Measurements from ENCODE around the gene TECTA. TPM values are rescaled to one million over a fixed set of nuclear protein-coding genes. Genes with fewer than 3 reads are reported as not detected.

The TECTA gene
- total RNA-seq, 1 donor from 2014 or later, result 2.3 TPM

DNA sequence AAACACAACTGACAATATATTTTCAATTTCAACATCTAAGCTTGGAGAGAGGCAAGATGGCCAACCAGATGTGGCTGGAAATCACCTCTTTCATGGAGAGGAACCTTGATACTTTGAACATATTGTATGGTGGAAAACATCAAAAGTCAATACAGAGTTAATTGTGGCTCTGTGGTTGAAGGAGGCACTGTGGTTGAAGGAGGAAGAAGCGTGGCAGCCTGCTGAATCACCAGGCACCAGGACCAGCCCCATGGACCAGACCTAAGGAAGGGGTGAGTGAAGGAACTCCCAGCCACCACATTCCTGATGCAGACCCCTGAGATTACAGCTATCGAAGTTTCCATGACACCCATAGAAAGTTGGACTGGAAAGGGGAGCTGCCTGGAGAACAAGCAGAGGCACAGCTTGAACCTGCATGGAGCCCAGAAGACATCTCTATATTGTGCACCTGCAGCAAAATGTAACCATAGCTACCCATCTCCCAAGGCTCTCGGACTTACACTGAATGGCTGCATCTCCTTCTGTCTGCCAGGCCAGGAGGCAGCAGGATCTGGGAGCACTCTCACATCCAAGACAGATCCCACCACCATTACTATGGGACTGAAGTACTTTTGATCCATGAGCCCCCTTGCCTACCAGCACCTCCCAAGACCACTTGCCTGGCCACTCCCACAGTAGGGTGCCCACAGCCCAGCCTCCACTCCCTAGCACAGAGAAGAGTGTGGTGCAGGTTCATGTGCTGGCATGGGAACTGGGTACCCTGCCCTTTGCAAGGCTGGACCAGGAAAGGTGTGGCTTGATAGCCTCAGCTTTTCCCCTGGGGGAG is 111.7 kb downstream of the TECTA start:
- no peak overlapping the region for H3K4me3 Mint-ChIP-seq
- peaks cover 5% of the 10 kb centered on the region for H3K4me1 Mint-ChIP-seq (ENCODE audit: unreplicated experiment)
- TF ChIP-seq, protein P1, sequence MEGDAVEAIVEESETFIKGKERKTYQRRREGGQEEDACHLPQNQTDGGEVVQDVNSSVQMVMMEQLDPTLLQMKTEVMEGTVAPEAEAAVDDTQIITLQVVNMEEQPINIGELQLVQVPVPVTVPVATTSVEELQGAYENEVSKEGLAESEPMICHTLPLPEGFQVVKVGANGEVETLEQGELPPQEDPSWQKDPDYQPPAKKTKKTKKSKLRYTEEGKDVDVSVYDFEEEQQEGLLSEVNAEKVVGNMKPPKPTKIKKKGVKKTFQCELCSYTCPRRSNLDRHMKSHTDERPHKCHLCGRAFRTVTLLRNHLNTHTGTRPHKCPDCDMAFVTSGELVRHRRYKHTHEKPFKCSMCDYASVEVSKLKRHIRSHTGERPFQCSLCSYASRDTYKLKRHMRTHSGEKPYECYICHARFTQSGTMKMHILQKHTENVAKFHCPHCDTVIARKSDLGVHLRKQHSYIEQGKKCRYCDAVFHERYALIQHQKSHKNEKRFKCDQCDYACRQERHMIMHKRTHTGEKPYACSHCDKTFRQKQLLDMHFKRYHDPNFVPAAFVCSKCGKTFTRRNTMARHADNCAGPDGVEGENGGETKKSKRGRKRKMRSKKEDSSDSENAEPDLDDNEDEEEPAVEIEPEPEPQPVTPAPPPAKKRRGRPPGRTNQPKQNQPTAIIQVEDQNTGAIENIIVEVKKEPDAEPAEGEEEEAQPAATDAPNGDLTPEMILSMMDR (conservative IDR thresholded peaks at IDR 0.05), result no peak
- peaks cover 12% of the 10 kb centered on the region for H3K27me3 Mint-ChIP-seq
- no peak overlapping the region for H3K27ac Mint-ChIP-seq
- H3K36me3 Mint-ChIP-seq, result no peaks in the 10 kb centered on the region
- no peaks in the 10 kb centered on the region for H3K9me3 Mint-ChIP-seq
- DNase-seq (ENCODE audit: extremely low spot score, unreplicated experiment), result no peak

- no peak for DNase-seq (ENCODE audit: extremely low spot score, unreplicated experiment)
- no peak overlapping the region for H3K27ac Mint-ChIP-seq
- peaks cover 5% of the 10 kb centered on the region for H3K4me1 Mint-ChIP-seq (ENCODE audit: unreplicated experiment)
- H3K4me3 Mint-ChIP-seq, result no peak overlapping the region
- TF ChIP-seq, protein P1 (conservative IDR thresholded peaks at IDR 0.05), result no peak
- H3K36me3 Mint-ChIP-seq, result no peaks in the 10 kb centered on the region
- H3K9me3 Mint-ChIP-seq, result no peaks in the 10 kb centered on the region
- peaks cover 12% of the 10 kb centered on the region for H3K27me3 Mint-ChIP-seq
Measured at GRCh38 chr11:121213362-121213893, 112.4 kb downstream of the TECTA start.

- no peak for DNase-seq (ENCODE audit: extremely low spot score, unreplicated experiment)
- Mint-ChIP-seq H3K4me3 (no peak overlapping the region), H3K27me3 (peaks cover 16% of the 10 kb centered on the region), H3K4me1 (ENCODE audit: unreplicated experiment) (peaks cover 5% of the 10 kb centered on the region), H3K36me3 (no peaks in the 10 kb centered on the region), H3K9me3 (no peaks in the 10 kb centered on the region), H3K27ac (no peak overlapping the region)
- TF ChIP-seq, protein P1 (conservative IDR thresholded peaks at IDR 0.05), result no peak
Measured at GRCh38 chr11:121214861-121215260, 113.8 kb downstream of the TECTA start.

GRCh38 chr11:121221496-121222200 is 120.6 kb downstream of the TECTA start:
- Mint-ChIP-seq H3K4me1 (ENCODE audit: unreplicated experiment) (no peaks in the 10 kb centered on the region), H3K4me3 (no peak overlapping the region), H3K27me3 (peaks cover 20% of the 10 kb centered on the region), H3K9me3 (no peaks in the 10 kb centered on the region), H3K36me3 (no peaks in the 10 kb centered on the region), H3K27ac (no peak overlapping the region)
- DNase-seq (ENCODE audit: extremely low spot score, unreplicated experiment), result no peak
- TF ChIP-seq, protein P1 (conservative IDR thresholded peaks at IDR 0.05), result no peak

- H3K27me3 Mint-ChIP-seq, result peaks cover 17% of the 10 kb centered on the region
- TF ChIP-seq, protein P1 (conservative IDR thresholded peaks at IDR 0.05), result no peak
- no peak overlapping the region for H3K4me3 Mint-ChIP-seq
- H3K9me3 Mint-ChIP-seq, result peaks cover 9% of the 10 kb centered on the region
- no peaks in the 10 kb centered on the region for H3K36me3 Mint-ChIP-seq
- DNase-seq (ENCODE audit: extremely low spot score, unreplicated experiment), result no peak
- no peak overlapping the region for H3K27ac Mint-ChIP-seq
- H3K4me1 Mint-ChIP-seq (ENCODE audit: unreplicated experiment), result no peaks in the 10 kb centered on the region
Measured at GRCh38 chr11:121223161-121223560, 122.1 kb downstream of the TECTA start.

Measured in type B pancreatic cell (in vitro differentiated cells).